Measurements from ENCODE around the gene HERC3.

The HERC3 gene

DNA sequence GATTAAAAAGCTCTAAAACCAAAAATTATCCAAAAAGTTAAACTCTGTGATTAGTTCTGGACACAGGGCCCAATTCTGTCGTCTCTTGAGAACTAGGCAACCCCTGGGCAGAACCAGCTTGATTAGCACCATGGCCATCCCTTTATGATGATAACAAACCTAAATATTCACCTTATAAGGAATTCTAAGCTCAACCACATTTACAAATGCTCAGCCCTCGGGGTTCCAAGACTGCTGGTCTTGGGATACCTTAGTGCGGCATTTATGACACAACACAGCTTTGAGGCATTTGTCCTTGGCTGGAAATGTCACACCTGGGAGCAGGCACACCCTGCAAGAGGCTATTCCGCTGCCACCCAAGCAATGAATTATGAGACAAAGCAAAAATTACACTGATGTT lies 132.9 kb downstream of the HERC3 start:
- Histone ChIP-seq H3K9me3 (ENCODE audit: control insufficient read depth, insufficient read depth, low read length) (no peaks in the 10 kb centered on the region), H3K4me1 (ENCODE audit: insufficient read depth, low read length) (peaks cover 6% of the 10 kb centered on the region; the same call in 1 of the 2 replicates), H3K36me3 (ENCODE audit: insufficient read depth, low read length) (0 out of 2 replicates have a peak, but pooled peaks cover 7% of the 10 kb centered on the region), H3K9ac (ENCODE audit: low read depth, low read length) (no peak overlapping the region)

DNA sequence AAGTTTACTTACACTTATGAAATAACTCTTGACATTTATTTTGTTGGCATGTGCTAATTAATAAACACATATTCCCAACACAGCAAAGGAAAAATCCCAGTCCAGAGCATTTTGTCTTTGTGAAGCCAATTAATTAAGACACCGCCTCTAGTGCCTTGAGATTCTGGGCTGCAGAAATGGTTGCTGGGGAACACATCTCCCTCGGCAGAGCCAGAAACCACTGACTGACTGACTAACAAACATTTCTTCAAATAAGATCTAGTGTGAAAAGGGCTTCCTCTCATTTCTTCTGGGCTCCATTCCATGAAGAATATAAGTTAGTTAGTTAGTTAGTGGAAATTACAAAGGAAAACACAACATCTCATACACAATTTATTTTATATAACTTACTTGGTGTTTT lies 133.7 kb downstream of the HERC3 start:
- H3K4me1 ChIP-seq (ENCODE audit: insufficient read depth, low read length), result peaks cover 6% of the 10 kb centered on the region; the same call in 1 of the 2 replicates
- no peaks in the 10 kb centered on the region for H3K9me3 ChIP-seq (ENCODE audit: control insufficient read depth, insufficient read depth, low read length)
- 0 out of 2 replicates have a peak, but pooled peaks cover 7% of the 10 kb centered on the region for H3K36me3 ChIP-seq (ENCODE audit: insufficient read depth, low read length)
- no peak overlapping the region for H3K9ac ChIP-seq (ENCODE audit: low read depth, low read length)

DNA sequence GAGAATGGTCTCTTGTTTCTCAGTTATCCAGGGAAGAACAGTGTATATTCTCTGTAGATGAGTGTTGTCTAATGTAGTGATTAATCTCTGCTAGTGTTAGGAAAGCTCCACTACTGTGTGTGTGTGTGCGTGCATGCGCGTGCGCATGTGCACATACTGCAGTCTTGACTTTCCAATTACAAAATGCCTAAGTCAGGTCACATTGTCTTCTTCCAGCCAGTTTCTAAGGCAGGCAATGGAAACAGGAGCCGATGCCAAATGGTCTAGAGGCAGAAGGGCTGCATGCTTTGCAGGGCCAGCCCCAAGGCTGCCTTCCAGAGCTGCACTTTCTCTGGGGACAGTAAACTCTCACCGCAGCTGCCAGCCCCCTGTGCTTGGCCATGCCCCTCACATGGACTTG lies 135.9 kb downstream of the HERC3 start:
- Histone ChIP-seq H3K4me1 (ENCODE audit: insufficient read depth, low read length) (peaks cover 6% of the 10 kb centered on the region; the same call in 1 of the 2 replicates), H3K9ac (ENCODE audit: low read depth, low read length) (no peak overlapping the region), H3K9me3 (ENCODE audit: control insufficient read depth, insufficient read depth, low read length) (no peaks in the 10 kb centered on the region), H3K36me3 (ENCODE audit: insufficient read depth, low read length) (0 out of 2 replicates have a peak, but pooled peaks cover 7% of the 10 kb centered on the region)

DNA sequence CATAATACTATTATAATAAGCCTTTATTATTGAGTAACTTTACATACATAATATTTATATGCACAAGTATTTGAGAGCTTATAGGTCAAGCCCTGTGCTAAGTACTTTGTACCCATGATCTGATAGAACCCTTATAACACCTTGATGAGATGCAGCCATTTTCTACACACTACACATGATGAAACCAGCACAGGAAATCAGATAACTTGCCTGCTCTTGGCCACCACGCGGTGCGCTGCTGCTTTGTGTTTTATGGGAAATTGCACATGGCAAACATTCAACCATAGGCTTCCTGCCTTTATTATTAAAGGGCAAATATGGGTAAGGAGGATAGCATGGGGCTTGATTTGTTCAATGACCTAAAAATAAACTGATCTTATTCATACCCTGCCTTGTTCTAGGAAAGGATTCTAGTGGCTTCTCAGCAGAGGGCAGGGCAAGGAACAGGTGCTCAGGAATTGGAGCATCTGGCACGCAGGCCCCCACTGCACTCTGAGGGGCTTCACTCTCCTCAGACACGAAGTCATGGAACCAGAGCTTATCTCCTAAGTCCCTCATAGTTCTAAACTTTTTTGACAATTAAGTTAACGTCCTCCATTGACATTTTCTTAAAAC lies 137.0 kb downstream of the HERC3 start:
- Histone ChIP-seq H3K36me3 (ENCODE audit: insufficient read depth, low read length) (0 out of 2 replicates have a peak, but pooled peaks cover 7% of the 10 kb centered on the region), H3K9me3 (ENCODE audit: control insufficient read depth, insufficient read depth, low read length) (no peaks in the 10 kb centered on the region), H3K9ac (ENCODE audit: low read depth, low read length) (no peak overlapping the region), H3K4me1 (ENCODE audit: insufficient read depth, low read length) (peaks cover 6% of the 10 kb centered on the region; the same call in 1 of the 2 replicates)

DNA sequence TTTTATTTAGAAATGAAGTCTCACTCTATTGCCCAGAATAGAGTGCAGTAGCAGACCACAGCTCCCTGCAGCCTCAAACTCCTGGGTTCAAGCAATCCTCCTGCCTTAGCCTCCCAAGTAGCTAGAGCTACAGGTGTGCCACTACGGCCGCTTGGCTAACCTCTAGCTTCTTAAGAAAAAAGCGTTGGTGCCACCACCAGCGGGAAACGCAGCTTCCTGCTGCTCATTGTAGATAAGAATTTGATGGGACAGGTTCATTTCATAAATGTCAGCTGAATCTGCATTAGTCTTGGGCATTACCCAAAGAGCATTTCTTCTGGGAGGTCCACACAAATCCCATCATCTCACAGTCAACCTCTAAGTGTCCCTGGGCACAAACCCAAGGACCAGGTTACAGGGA lies 138.5 kb downstream of the HERC3 start:
- H3K36me3 ChIP-seq (ENCODE audit: insufficient read depth, low read length), result 0 out of 2 replicates have a peak, but pooled peaks cover 7% of the 10 kb centered on the region

DNA sequence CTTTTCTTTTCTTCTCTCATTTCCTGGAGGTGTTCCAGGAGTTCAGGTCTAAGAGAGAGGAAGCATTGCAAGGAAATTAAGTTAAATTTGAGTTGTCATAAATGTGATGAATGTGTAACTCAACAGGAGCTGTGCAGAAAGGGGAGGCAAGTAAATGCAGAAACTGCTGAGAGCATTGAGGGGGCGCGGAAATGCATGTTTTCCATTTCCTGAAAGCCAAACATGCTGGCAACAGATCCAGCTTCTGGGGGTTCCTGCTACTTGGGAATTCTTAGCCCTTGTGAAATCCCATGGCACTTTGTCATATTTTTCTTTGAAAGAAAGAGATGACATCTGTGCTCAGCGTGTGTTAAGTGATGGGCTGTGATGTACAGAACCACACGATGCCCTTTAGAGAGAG lies 139.1 kb downstream of the HERC3 start:
- H3K9ac ChIP-seq (ENCODE audit: low read depth, low read length), result no peak overlapping the region
- no peaks in the 10 kb centered on the region for H3K9me3 ChIP-seq (ENCODE audit: control insufficient read depth, insufficient read depth, low read length)
- peaks cover 8% of the 10 kb centered on the region; the same call in 1 of the 2 replicates for H3K36me3 ChIP-seq (ENCODE audit: insufficient read depth, low read length)
- no peaks in the 10 kb centered on the region for H3K4me1 ChIP-seq (ENCODE audit: insufficient read depth, low read length)

More for the DNA sequence above, 138.5 kb downstream of the HERC3 start:
- Histone ChIP-seq H3K9ac (ENCODE audit: low read depth, low read length) (no peak overlapping the region), H3K9me3 (ENCODE audit: control insufficient read depth, insufficient read depth, low read length) (no peaks in the 10 kb centered on the region), H3K4me1 (ENCODE audit: insufficient read depth, low read length) (no peaks in the 10 kb centered on the region)

DNA sequence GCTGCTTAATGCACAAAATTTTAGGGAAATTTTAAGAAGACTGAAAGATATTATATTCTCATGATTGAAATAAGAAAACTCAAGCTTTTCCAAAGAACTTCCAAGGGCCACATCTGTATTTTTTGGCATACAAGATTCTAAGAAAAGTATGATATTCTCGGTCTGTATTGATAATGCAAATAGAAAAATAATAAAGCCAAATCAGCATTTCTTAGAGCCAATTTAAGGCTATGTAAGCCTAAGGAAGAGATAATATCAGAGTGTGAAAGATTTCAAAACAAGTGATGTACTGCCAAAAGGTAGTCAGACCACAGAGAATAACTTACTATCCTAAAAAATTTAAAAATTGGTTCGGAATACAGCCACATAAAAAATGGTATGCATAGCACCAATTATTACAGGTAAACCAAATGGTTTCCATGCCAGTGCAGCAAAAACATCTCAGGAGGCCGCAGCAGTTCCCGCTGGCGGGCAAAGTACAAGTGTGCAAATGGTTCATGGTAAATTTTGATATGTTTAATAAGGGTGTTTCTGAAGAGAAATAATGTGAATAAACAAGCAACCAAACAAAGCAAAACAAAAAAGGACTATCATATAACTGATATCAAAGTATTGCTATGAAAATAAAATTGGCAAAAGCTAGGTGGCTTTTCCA lies 140.6 kb downstream of the HERC3 start:
- Histone ChIP-seq H3K9ac (ENCODE audit: low read depth, low read length) (no peak overlapping the region), H3K9me3 (ENCODE audit: control insufficient read depth, insufficient read depth, low read length) (no peaks in the 10 kb centered on the region), H3K4me1 (ENCODE audit: insufficient read depth, low read length) (peaks cover 7% of the 10 kb centered on the region; the same call in 1 of the 2 replicates), H3K36me3 (ENCODE audit: insufficient read depth, low read length) (peaks cover 6% of the 10 kb centered on the region; the same call in 1 of the 2 replicates)

DNA sequence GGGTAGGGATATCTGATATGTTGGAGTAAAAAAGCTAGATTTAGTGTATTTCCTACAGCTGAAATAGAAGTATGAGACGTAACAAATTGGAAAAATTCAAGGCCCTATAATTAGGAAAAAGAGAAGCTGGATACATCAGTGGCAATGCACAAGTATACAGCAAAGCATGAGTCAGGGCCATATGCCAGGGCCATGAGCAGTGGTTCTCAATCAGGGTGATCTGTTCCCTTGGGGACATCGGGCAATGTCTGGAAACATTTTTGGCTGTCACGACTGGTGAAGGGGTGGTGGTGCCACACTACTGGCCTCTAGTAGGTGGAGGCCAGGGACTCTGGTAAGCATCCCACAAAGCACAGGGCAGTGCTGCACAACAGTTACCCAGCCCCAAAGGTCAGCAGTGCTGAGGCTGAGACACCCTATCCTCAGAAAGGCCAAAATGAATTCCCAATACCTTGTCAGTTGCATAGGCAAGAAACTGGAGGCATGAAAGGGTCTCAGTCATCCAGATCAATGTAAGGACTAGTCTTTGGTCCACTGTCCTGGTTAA lies 142.2 kb downstream of the HERC3 start:
- peaks cover 3% of the 10 kb centered on the region; the same call in 1 of the 2 replicates for H3K36me3 ChIP-seq (ENCODE audit: insufficient read depth, low read length)
- peaks cover 15% of the 10 kb centered on the region; the same call in 1 of the 2 replicates for H3K4me1 ChIP-seq (ENCODE audit: insufficient read depth, low read length)
- no peak overlapping the region for H3K9ac ChIP-seq (ENCODE audit: low read depth, low read length)
- no peaks in the 10 kb centered on the region for H3K9me3 ChIP-seq (ENCODE audit: control insufficient read depth, insufficient read depth, low read length)

DNA sequence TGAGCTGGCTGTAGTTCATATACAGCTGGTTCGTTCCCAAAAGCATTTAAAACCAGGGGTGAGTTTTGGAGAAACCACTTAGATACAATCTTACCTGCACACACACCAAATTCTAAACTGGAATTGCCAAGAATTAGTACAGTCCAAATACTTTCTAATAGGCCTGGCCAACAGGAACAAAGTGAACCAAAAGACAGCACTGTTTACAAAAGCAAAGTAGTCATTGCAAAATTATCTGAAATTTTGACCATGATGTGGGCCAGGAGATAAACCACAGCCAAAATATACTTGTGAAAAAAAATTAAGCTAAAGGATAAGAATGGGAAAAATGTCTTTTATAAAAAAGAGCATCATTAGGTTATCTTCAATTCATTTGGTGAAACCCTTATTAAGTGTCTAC lies 143.3 kb downstream of the HERC3 start:
- Histone ChIP-seq H3K9ac (ENCODE audit: low read depth, low read length) (no peak overlapping the region), H3K4me1 (ENCODE audit: insufficient read depth, low read length) (peaks cover 15% of the 10 kb centered on the region; the same call in 1 of the 2 replicates), H3K36me3 (ENCODE audit: insufficient read depth, low read length) (peaks cover 3% of the 10 kb centered on the region; the same call in 1 of the 2 replicates), H3K9me3 (ENCODE audit: control insufficient read depth, insufficient read depth, low read length) (no peaks in the 10 kb centered on the region)

DNA sequence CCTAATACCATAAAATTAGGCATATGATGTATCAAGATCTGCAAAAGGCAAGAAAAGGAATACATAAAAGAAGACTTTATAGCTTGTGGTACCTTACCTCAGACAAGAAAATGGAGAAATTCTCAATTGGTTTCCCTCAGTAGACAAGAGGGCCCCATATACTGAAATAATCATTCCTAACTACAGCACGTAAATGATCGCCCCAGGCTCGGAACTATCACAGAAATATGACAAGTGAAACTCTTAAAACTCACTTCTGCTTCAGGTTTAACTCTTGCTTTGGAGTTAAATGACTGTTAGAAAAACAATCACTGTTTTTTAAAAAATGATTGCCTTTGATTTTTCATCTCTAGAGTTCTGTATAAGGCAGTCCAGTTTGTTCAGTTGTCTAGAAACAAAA lies 144.0 kb downstream of the HERC3 start:
- H3K9me3 ChIP-seq (ENCODE audit: control insufficient read depth, insufficient read depth, low read length), result no peaks in the 10 kb centered on the region
- no peak overlapping the region for H3K9ac ChIP-seq (ENCODE audit: low read depth, low read length)
- H3K36me3 ChIP-seq (ENCODE audit: insufficient read depth, low read length), result peaks cover 3% of the 10 kb centered on the region; the same call in 1 of the 2 replicates
- H3K4me1 ChIP-seq (ENCODE audit: insufficient read depth, low read length), result peaks cover 15% of the 10 kb centered on the region; the same call in 1 of the 2 replicates

DNA sequence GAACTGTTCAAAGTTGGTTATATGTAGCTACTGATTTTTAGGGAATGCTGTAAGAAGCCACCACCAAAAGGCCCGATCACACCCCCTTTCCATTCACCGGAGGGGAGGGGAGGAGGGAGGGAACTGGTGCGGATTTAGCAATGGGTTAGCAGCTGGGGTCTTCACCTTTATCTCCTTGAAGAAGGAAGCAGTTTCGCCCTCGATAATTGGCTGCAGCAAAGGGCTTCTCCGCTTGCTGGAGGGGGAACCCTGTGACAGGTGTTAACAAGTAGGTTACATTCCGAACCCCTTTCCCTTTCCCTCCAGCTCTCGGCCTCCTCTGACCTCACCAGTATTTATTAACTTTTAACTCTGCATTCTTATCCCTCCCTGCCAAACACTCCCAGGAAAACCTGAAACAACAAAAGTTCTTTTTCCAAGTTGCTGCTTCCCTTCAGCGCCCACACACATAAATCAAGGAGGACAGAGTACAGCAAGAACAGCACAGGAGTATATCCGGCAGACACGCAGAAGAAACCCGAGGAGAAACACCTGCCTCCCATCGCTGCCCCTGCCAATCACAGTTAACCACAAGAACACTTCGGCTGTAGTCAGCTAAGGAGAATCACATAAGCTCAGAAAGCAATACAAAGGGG lies 145.1 kb downstream of the HERC3 start:
- Histone ChIP-seq H3K9ac (ENCODE audit: low read depth, low read length) (no peak overlapping the region), H3K36me3 (ENCODE audit: insufficient read depth, low read length) (peaks cover 3% of the 10 kb centered on the region; the same call in 1 of the 2 replicates), H3K4me1 (ENCODE audit: insufficient read depth, low read length) (peaks cover 15% of the 10 kb centered on the region; the same call in 1 of the 2 replicates), H3K9me3 (ENCODE audit: control insufficient read depth, insufficient read depth, low read length) (no peaks in the 10 kb centered on the region)

DNA sequence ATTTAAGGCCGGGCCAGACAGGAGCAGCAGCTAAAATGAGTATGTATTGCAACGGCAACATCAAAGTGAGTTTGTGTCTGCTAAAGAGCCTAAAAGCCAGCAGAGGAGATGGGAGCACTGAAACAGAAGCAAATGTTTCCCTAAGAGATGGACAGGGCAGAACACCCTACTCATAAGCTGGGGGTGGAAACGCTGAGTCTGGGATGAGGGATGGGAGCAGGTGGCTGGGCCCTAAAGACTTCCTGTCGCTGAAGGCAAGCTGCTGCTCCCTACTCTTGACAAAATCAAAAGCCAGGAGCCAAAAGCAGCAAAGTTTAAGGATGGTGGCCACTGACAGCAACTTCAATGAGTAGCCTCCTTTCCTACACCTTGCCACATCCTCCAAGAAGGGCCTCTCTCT lies 145.9 kb downstream of the HERC3 start:
- Histone ChIP-seq H3K9ac (ENCODE audit: low read depth, low read length) (no peak overlapping the region), H3K36me3 (ENCODE audit: insufficient read depth, low read length) (peaks cover 3% of the 10 kb centered on the region; the same call in 1 of the 2 replicates), H3K4me1 (ENCODE audit: insufficient read depth, low read length) (peaks cover 15% of the 10 kb centered on the region; the same call in 1 of the 2 replicates), H3K9me3 (ENCODE audit: control insufficient read depth, insufficient read depth, low read length) (no peaks in the 10 kb centered on the region)

DNA sequence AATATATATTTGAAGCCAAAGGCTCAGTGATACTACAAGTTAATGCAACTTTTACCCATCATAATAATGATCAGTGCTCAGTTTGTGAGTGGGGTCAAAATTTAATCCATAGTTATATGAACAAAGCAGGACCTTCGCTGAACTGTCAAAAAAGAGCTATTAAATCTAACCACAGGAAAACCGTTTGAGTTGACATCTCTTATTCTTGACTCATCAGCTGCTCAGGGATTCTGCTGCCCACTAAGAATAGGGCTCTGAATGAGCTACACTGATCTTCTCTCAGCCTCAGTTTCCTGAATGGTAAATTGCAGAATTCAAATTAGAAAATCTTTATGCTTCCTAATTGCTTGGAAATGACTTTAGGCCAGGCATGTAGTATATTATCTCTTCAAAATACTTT lies 150.3 kb downstream of the HERC3 start:
- Histone ChIP-seq H3K36me3 (ENCODE audit: insufficient read depth, low read length) (no peaks in the 10 kb centered on the region), H3K9me3 (ENCODE audit: control insufficient read depth, insufficient read depth, low read length) (no peaks in the 10 kb centered on the region), H3K4me1 (ENCODE audit: insufficient read depth, low read length) (peaks cover 11% of the 10 kb centered on the region; the same call in 1 of the 2 replicates), H3K9ac (ENCODE audit: low read depth, low read length) (no peak overlapping the region)

DNA sequence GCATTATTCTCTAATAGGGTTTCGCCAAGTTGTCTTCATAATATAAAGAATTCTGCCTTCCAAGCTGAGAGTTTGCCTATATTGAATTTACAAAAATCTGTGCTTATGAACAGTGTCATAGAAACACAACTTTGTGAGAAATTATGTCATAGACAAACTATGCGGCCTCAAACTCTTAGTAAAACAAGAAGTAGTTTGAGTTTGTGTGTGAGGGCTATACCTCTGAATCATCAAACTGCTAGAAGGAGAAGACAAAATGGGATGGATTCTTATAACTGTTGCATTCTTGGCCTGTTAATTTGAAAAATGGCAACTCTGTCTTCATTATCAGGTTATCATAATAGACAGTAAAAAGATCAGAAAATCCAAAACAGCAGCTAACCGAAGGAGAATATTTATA lies 151.4 kb downstream of the HERC3 start:
- Histone ChIP-seq H3K4me1 (ENCODE audit: insufficient read depth, low read length) (no peaks in the 10 kb centered on the region), H3K36me3 (ENCODE audit: insufficient read depth, low read length) (peaks cover 5% of the 10 kb centered on the region; the same call in 1 of the 2 replicates), H3K9me3 (ENCODE audit: control insufficient read depth, insufficient read depth, low read length) (no peaks in the 10 kb centered on the region), H3K9ac (ENCODE audit: low read depth, low read length) (no peak overlapping the region)
